Measurements from ENCODE around the gene CCM2L. TPM values are rescaled to one million over a fixed set of nuclear protein-coding genes. Genes with fewer than 3 reads are reported as not detected.
A peak's percentile ranks its signal among the peaks of the same experiment; 100 is the strongest.

CCM2L gene
- polyA plus RNA-seq, 1 of the 3 experiments (the other 2 are of a cell fraction), result not detected

- TF ChIP-seq MEF2A (IDR thresholded peaks at IDR 0.05; ENCODE audit: borderline replicate concordance, low read depth), result no peak
- TF ChIP-seq FOSL2 (IDR thresholded peaks at IDR 0.05; ENCODE audit: borderline replicate concordance, low read depth), result no peak
- no peak for TF ChIP-seq GABPA (IDR thresholded peaks at IDR 0.05; ENCODE audit: low read depth)
- no peak for TF ChIP-seq PBX3 (IDR thresholded peaks at IDR 0.05)
- 0 out of 2 replicates have a peak, but pooled peaks have one; percentile 29 for TF ChIP-seq ELF1 (IDR thresholded peaks at IDR 0.05)
- TF ChIP-seq POLR2AphosphoS5 (IDR thresholded peaks at IDR 0.05; ENCODE audit: low read depth, low read length), result no peak
- no peak for TF ChIP-seq NRF1 (IDR thresholded peaks at IDR 0.05; ENCODE audit: low read depth, low read length)
- TF ChIP-seq GATA2 (CRISPR knock-in tag; IDR thresholded peaks at IDR 0.05), result no peak
- no peak for TF ChIP-seq CHD2 (IDR thresholded peaks at IDR 0.05; ENCODE audit: low read length, partially characterized antibody)
- no peak for TF ChIP-seq IRF3 (IDR thresholded peaks at IDR 0.05; ENCODE audit: low read depth, low read length)
- peak; percentile 71; the same call in 1 of the 2 replicates for TF ChIP-seq YY1 (IDR thresholded peaks at IDR 0.05; ENCODE audit: low read depth)
Measured at GRCh38 chr20:31968291-31969126, 41.7 kb upstream of the CCM2L start (continued).

DNA sequence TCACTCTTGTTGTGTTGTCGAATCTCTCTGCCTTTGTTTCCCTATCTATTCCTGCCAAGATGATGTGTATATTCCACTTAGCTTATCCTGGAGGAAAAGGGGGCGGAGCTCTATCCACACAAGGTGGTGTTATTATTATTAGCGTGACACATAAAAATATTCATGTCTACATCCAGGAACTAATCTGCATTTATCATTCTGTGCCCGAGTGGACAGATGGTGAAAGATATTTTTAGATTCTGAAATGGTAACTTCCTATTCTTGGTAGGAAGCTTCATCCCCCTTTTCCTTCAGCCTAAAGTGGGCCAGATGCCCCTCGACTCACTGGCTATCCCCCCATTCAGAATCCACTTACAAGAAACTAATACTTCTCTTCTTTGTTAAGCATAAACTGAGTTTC, 40.2 kb upstream of the CCM2L start:
- no peak overlapping the region for H3K9ac ChIP-seq
- no peak overlapping the region for H3K4me3 ChIP-seq (ENCODE audit: low read depth in 2 of 2, low read length in 1 of 2)
- H3K79me2 ChIP-seq (ENCODE audit: insufficient read depth), result no peaks in the 10 kb centered on the region
- WGBS (ENCODE audit: low lambda C conversion rate), result 15% methylated on average over 5 of the region's 5 CpGs
- peaks cover 0 to 17% of the 10 kb centered on the region in 2 experiments; a peak in 2 of 4 replicates for H3K4me1 ChIP-seq (ENCODE audit: control insufficient read depth in 1 of 2, insufficient read depth in 2 of 2, low read depth in 1 of 2, low read length in 1 of 2)
- ChIA-PET POLR2A (interaction anchor here (0.6 kb wide), 1 partner anchor 367 kb away, joined by 4 read pairs; no protein-coding TSS in a partner anchor), CTCF (interaction anchor here (1.0 to 7.9 kb wide), 8 partner anchors 10 to 147 kb away, joined by 3 to 47 read pairs (median 8); partner anchors contain the start of gene PDRG1)
- H4K20me1 ChIP-seq (ENCODE audit: insufficient read depth), result no peaks in the 10 kb centered on the region
- H3K9me2 ChIP-seq, result no peaks in the 10 kb centered on the region
- no peaks in the 10 kb centered on the region for H3K9me3 ChIP-seq
- no peak overlapping the region for H2AFZ ChIP-seq (ENCODE audit: low read depth)
- no peak overlapping the region for H3K4me2 ChIP-seq
- no peak for DNase-seq
- H3K36me3 ChIP-seq (replicated peaks in 1 of 2; ENCODE audit: control insufficient read depth in 1 of 2, insufficient read depth in 2 of 2, low read length in 1 of 2), result no peaks in the 10 kb centered on the region
- H3K27ac ChIP-seq (ENCODE audit: low read depth in 2 of 2, low read length in 1 of 2), result no peak overlapping the region
- no peaks in the 10 kb centered on the region for H3F3A ChIP-seq (replicated peaks; ENCODE audit: insufficient read depth)
- peaks cover 28% of the 10 kb centered on the region for H3K27me3 ChIP-seq (ENCODE audit: insufficient read depth)
- TF ChIP-seq JUND (IDR thresholded peaks at IDR 0.05), result no peak
- TF ChIP-seq, protein P1, sequence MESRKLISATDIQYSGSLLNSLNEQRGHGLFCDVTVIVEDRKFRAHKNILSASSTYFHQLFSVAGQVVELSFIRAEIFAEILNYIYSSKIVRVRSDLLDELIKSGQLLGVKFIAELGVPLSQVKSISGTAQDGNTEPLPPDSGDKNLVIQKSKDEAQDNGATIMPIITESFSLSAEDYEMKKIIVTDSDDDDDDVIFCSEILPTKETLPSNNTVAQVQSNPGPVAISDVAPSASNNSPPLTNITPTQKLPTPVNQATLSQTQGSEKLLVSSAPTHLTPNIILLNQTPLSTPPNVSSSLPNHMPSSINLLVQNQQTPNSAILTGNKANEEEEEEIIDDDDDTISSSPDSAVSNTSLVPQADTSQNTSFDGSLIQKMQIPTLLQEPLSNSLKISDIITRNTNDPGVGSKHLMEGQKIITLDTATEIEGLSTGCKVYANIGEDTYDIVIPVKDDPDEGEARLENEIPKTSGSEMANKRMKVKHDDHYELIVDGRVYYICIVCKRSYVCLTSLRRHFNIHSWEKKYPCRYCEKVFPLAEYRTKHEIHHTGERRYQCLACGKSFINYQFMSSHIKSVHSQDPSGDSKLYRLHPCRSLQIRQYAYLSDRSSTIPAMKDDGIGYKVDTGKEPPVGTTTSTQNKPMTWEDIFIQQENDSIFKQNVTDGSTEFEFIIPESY (IDR thresholded peaks at IDR 0.05; ENCODE audit: borderline replicate concordance, low read depth), result no peak
- TF ChIP-seq, protein P2, sequence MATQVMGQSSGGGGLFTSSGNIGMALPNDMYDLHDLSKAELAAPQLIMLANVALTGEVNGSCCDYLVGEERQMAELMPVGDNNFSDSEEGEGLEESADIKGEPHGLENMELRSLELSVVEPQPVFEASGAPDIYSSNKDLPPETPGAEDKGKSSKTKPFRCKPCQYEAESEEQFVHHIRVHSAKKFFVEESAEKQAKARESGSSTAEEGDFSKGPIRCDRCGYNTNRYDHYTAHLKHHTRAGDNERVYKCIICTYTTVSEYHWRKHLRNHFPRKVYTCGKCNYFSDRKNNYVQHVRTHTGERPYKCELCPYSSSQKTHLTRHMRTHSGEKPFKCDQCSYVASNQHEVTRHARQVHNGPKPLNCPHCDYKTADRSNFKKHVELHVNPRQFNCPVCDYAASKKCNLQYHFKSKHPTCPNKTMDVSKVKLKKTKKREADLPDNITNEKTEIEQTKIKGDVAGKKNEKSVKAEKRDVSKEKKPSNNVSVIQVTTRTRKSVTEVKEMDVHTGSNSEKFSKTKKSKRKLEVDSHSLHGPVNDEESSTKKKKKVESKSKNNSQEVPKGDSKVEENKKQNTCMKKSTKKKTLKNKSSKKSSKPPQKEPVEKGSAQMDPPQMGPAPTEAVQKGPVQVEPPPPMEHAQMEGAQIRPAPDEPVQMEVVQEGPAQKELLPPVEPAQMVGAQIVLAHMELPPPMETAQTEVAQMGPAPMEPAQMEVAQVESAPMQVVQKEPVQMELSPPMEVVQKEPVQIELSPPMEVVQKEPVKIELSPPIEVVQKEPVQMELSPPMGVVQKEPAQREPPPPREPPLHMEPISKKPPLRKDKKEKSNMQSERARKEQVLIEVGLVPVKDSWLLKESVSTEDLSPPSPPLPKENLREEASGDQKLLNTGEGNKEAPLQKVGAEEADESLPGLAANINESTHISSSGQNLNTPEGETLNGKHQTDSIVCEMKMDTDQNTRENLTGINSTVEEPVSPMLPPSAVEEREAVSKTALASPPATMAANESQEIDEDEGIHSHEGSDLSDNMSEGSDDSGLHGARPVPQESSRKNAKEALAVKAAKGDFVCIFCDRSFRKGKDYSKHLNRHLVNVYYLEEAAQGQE (IDR thresholded peaks at IDR 0.05; ENCODE audit: low read depth, low read length), result no peak
- TF ChIP-seq SMC3 (IDR thresholded peaks at IDR 0.05; ENCODE audit: low read depth, low read length), result no peak
- TF ChIP-seq FOXJ3 (CRISPR knock-in tag; IDR thresholded peaks at IDR 0.05), result no peak
- no peak for TF ChIP-seq RCOR1 (IDR thresholded peaks at IDR 0.05; ENCODE audit: low read length)
- no peak for TF ChIP-seq FOSL2 (IDR thresholded peaks at IDR 0.05; ENCODE audit: borderline replicate concordance, low read depth)
- no peak for TF ChIP-seq TAF1 (IDR thresholded peaks at IDR 0.05; ENCODE audit: borderline replicate concordance, low read depth, low read length)
- no peak for TF ChIP-seq NRF1 (IDR thresholded peaks at IDR 0.05; ENCODE audit: low read depth, low read length)
- TF ChIP-seq GABPA (IDR thresholded peaks at IDR 0.05; ENCODE audit: low read depth), result no peak
- no peak for TF ChIP-seq ELF1 (IDR thresholded peaks at IDR 0.05)
- TF ChIP-seq, protein P3, sequence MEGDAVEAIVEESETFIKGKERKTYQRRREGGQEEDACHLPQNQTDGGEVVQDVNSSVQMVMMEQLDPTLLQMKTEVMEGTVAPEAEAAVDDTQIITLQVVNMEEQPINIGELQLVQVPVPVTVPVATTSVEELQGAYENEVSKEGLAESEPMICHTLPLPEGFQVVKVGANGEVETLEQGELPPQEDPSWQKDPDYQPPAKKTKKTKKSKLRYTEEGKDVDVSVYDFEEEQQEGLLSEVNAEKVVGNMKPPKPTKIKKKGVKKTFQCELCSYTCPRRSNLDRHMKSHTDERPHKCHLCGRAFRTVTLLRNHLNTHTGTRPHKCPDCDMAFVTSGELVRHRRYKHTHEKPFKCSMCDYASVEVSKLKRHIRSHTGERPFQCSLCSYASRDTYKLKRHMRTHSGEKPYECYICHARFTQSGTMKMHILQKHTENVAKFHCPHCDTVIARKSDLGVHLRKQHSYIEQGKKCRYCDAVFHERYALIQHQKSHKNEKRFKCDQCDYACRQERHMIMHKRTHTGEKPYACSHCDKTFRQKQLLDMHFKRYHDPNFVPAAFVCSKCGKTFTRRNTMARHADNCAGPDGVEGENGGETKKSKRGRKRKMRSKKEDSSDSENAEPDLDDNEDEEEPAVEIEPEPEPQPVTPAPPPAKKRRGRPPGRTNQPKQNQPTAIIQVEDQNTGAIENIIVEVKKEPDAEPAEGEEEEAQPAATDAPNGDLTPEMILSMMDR (IDR thresholded peaks at IDR 0.05), result no peak

Measured in SK-N-SH (cell line).